K562 (cell line): ENCODE data around the gene ZDHHC14. TPM values are rescaled to one million over a fixed set of nuclear protein-coding genes. Genes with fewer than 3 reads are reported as not detected.

Experiments
- ARID3A ChIP-seq: IDR thresholded peaks from 2 replicates; pipeline ENCODE4 v1.6.1; 2012; ENCODE audit warnings: low read depth, low read length, improper control_type of control experiment, borderline replicate concordance
- EHMT2 ChIP-seq: fragments of 450-650 bp; IDR thresholded peaks from 2 replicates; pipeline ENCODE4 v1.6.1; 2018; ENCODE audit warnings: antibody characterized with exemption
- GATA2 ChIP-seq: sonication (generic); formaldehyde crosslinking; IDR thresholded peaks from 2 replicates; pipeline ENCODE4 v1.4.0; 2020; ENCODE audit warnings: mild to moderate bottlenecking, missing genetic modification reagents
- GATAD2A ChIP-seq: fragments of 450-650 bp; IDR thresholded peaks from 2 replicates; pipeline ENCODE4 v1.6.1; 2017
- GTF2E2 ChIP-seq: fragments of 200-800 bp; sonication (Bioruptor generic); IDR thresholded peaks from 2 replicates; pipeline ENCODE4 v1.6.1; 2016; ENCODE audit warnings: missing genetic modification characterization, missing compliant biosample characterization
- NCOA1 ChIP-seq: fragments of 450-650 bp; IDR thresholded peaks from 2 replicates; pipeline ENCODE4 v1.6.1; 2016; ENCODE audit warnings: low read depth
- NR2C2 ChIP-seq, 2 experiments: fragments of 200-800 bp in 1 of 2; sonication (Bioruptor generic) in 1 of 2; sonication (generic) in 1 of 2; formaldehyde crosslinking in 1 of 2; IDR thresholded peaks; 2 replicates each; pipeline versions ENCODE4 v1.6.1 to v1.8.0; 2016 to 2022; ENCODE audit warnings: mild to moderate bottlenecking in 1 of 2, missing compliant biosample characterization in 1 of 2, missing genetic modification characterization in 1 of 2, missing genetic modification reagents in 1 of 2
- POLR2B ChIP-seq: fragments of 450-650 bp; IDR thresholded peaks from 2 replicates; pipeline ENCODE4 v1.6.1; 2018; ENCODE audit warnings: low read depth; ENCODE audit not compliant: partially characterized antibody
- PRPF4 ChIP-seq: fragments of 200-400 bp; formaldehyde crosslinking; IDR thresholded peaks from one replicate; pipeline ENCODE4 v1.6.1; 2017; ENCODE audit warnings: low read length, low read depth, mild to moderate bottlenecking; ENCODE audit not compliant: insufficient read depth, poor library complexity, severe bottlenecking
- RERE ChIP-seq: sonication (generic); formaldehyde crosslinking; IDR thresholded peaks from 2 replicates; pipeline ENCODE4 v1.8.0; 2023; ENCODE audit warnings: missing genetic modification reagents, mild to moderate bottlenecking, borderline replicate concordance
- XRCC4 ChIP-seq: IDR thresholded peaks from one replicate; pipeline ENCODE4 v1.6.1; 2011; ENCODE audit not compliant: insufficient read depth, insufficient read length; ENCODE audit errors: extremely low read depth
- ZBTB26 ChIP-seq: fragments of 450-650 bp; formaldehyde crosslinking; IDR thresholded peaks from 2 replicates; pipeline ENCODE4 v1.4.0; 2022; ENCODE audit warnings: missing genetic modification characterization
- ZNF165 ChIP-seq: fragments of 250-450 bp; sonication (Bioruptor Pico); IDR thresholded peaks from 2 replicates; pipeline ENCODE4 v1.4.0; 2020; ENCODE audit warnings: borderline replicate concordance
- ZNF384 ChIP-seq: IDR thresholded peaks from 2 replicates; pipeline ENCODE4 v1.6.1; 2012; ENCODE audit warnings: low read depth, low read length, improper control_type of control experiment
- ZNF41 ChIP-seq: fragments of 250-450 bp; sonication (Bioruptor Pico); conservative IDR thresholded peaks from 2 replicates; pipeline ENCODE4 v1.4.0; 2020; ENCODE audit warnings: mild to moderate bottlenecking
- ZSCAN32 ChIP-seq: fragments of 450-650 bp; formaldehyde crosslinking; IDR thresholded peaks from 2 replicates; pipeline ENCODE4 v1.4.0; 2020; ENCODE audit warnings: mild to moderate bottlenecking, moderate library complexity
- polyA plus RNA-seq, 8 experiments: library from polyadenylated mRNA; depleted of rRNA in 4 of 8; stranded (reverse) in 5 of 8; unstranded in 3 of 8; fragments of >200 nt; fragmentation: Nextera tagmentation in 2 of 8; fragmentation: Illumina TruSeq in 1 of 8; extraction: Ambion mirVana in 2 of 8; extraction: Trizol in 1 of 8; gene quantifications; 2 replicates each; pipeline versions ENCODE4 v1.2.1 to v1.2.3, GENCODE V29; 2011 to 2014; ENCODE audit warnings: inconsistent platforms in 1 of 8, missing spikeins in 1 of 8
- total RNA-seq, 7 experiments: library from RNA; depleted of rRNA in 6 of 7; stranded (reverse); fragments of >200 nt in 6 of 7; fragmentation: Illumina TruSeq in 2 of 7; extraction: Trizol in 2 of 7; gene quantifications; 2 replicates each; pipeline versions ENCODE4 v1.2.1 to v1.2.3, GENCODE V29; 2011 to 2021; ENCODE audit warnings: low replicate concordance in 1 of 7

Gene ZDHHC14
- total and polyA plus RNA-seq, 9 of the 15 experiments (the other 6 are each of a cell fraction or from before 2014, with no cell fraction given): 0.92 to 23.1 (median 13.8) TPM

GRCh38 chr6:157534134-157534871 is 153.3 kb downstream of the ZDHHC14 start (continued):
- TF ChIP-seq EHMT2 (no peak), PRPF4 (no peak), RERE (CRISPR knock-in tag) (no peak), POLR2B (no peak), NCOA1 (no peak), ZSCAN32 (CRISPR knock-in tag) (no peak), ZNF165 (no peak), GATAD2A (0 out of 2 replicates have a peak, but pooled peaks have one; percentile 60), ZBTB26 (CRISPR knock-in tag) (no peak), NR2C2 (CRISPR knock-in tag; IDR thresholded peaks at IDR 0.05) (no peak), NR2C2 (tag; IDR thresholded peaks at IDR 0.05) (peak; percentile 29; the same call in 1 of the 2 replicates), ARID3A (no peak), ZNF41 (CRISPR knock-in tag) (peak; percentile 61; the same call in 1 of the 2 replicates), GTF2E2 (no peak), XRCC4 (no peak), GATA2 (CRISPR knock-in tag) (no peak), ZNF384 (no peak)
